Right lung (tissue), 5 donors: Measurements from ENCODE around the gene PHACTR1. TPM values are rescaled to one million over a fixed set of nuclear protein-coding genes. Genes with fewer than 3 reads are reported as not detected.
A peak's percentile ranks its signal among the peaks of the same experiment; 100 is the strongest.
"Not testable (repeated sequence)": the region's sequence is repeated elsewhere in the genome, so short reads cannot be mapped to it uniquely, and the experiment has no call there.

Experiments used
- DNase-seq, 2 donors: peaks; one replicate each; pipeline ENCODE4 v3.0.0-alpha.2; 2013
- polyA plus RNA-seq, 5 donors: library from polyadenylated mRNA; unstranded; fragments of 120-200 nt; gene quantifications; one replicate each; pipeline versions ENCODE4 v1.2.1 to v1.2.3, GENCODE V29; 2013; ENCODE audit warnings: inconsistent platforms in 1 of 5, low replicate concordance in 1 of 5; ENCODE audit not compliant: insufficient read length in 5 of 5, insufficient read depth in 1 of 5

The PHACTR1 gene
- polyA plus RNA-seq, 5 donors: 11.1 to 16.5 (median 14.5) TPM

DNA sequence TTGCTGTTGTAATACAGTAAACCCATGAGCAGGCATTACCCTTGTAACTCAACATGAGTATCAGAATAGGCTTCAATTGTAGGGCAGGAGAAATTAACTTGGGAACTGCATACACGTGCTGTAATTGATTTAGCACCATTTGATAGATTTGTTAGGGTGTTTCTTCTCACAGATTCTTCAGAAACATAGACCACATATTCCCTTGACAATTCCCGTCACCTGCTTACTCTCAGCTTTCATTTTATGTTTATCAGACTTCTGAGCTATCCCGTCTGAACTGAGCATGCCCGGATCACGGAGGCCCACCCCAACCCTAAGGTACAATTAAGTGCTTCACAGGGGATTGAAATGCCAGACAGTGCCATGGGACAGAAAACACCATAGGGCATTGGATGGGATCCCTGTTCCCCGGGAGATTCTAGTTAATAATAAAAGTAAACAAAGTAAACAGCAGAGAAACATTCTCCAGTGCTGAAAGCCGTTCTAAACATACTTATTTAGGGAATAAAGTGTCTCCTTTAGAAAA is 179.7 kb downstream of the PHACTR1 start:
- no peak for DNase-seq

DNA sequence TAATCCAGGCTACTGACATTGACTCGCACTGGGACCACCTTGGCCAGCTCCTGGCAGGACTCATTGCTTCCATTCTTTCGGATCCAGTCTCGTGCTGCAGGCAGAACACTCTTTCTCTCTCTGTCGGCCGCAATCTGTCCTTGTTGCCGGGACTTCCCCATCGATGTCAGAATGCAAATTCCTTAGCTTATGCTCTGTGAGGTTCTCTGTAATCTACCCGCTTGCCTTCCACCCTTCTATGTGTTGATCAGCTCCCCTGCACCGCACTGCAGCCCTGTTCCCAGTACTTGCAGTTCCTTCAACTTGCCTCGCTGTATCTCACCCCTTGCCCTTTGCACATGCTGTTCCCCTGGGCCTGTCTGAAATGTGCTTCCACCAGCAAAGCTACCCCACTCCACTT is 182.0 kb downstream of the PHACTR1 start:
- DNase-seq: no peak

DNA sequence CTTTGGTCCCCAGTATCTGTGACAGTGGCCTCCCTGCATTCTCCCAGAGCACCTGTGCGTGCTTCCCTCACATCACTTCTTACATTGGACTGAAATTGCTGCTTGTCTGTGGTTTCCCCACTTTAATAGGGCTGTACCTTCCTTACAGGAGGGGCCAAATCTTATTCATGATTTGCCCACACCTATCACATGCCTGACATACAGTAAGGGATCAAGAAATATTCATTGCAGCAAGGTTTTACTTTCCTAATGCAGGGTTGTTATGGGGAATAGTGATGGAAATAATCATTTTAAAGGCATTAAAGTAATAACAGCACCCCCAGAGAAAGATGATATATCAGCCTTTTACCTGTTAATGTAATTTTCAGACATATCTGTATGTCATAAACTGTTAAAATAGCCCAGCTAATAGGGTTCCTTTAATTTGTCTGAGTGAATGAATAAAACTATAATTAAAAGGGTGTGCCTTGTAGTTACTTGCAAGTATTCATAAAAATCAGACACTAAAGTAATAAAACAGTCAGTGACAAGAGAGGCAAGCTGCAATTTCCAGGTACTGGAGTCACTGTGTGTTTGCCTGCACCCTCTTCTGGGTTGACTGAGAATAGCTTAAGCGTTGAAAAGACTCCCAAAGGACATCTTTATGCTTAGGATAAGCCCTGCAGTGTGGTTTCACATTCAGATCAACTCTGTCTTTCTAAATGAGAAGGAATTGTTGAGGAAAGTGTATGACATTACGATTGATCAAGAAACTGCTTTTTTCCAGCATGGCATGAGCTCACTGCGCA is 182.7 kb downstream of the PHACTR1 start:
- no peak for DNase-seq

DNA sequence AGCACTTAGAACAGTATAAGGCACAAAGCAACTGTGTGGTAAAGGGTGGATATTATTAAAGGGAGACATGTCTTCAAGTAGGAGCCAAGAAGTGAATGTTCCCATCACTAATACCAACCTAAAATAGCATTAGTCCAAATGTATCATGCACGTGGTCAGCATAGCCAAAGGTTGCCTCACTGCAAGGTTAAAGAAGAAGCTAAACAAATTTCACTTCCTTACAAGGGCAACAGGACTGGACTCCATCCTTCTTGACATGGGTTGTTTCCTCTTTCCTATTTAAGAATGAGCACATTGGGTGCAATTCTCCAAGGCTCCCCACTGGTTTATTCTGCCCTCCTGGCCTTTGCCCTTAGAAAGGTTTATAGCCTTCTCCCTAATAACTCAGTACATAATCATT is 186.7 kb downstream of the PHACTR1 start:
- DNase-seq: no peak

DNA sequence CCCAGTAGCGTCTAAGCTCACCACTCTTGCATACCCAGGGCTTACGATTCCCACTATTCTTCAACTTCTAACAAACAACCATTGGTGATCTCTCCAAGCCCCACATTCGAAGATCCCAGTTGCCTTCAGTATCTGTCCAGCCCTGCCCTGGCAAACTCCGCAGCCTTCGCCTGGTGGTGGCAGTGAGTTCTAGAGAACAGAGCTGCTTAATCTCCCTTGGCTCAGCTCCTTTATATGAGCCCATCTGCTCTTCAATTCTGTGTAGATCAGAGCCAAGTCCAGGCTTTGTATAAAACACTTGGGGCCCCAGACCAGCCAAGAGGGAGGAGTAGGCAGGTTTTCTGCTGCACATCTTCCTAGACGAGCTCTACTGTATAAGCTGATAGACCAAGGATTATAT is 193.3 kb downstream of the PHACTR1 start:
- no peak for DNase-seq

DNA sequence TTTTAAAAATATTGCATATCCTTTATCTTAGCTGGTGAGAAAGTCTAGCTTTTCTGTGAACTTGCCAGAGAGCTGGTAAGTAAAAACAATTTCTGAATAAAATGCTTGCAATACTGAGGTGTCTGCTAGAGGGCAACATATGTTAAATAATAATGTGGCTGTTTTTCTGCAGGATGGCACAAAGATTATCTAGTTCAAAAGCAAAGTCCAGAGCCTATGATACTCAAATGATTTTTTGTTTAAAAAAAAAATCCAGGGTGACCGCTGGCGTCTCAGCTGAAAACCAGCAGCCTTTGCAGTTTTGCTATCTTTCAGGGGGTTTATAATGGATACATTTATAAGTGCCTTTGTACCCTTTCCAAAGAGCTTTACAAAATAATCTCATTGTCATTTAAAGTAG is 194.9 kb downstream of the PHACTR1 start:
- DNase-seq: peak; percentile 13 to 40

DNA sequence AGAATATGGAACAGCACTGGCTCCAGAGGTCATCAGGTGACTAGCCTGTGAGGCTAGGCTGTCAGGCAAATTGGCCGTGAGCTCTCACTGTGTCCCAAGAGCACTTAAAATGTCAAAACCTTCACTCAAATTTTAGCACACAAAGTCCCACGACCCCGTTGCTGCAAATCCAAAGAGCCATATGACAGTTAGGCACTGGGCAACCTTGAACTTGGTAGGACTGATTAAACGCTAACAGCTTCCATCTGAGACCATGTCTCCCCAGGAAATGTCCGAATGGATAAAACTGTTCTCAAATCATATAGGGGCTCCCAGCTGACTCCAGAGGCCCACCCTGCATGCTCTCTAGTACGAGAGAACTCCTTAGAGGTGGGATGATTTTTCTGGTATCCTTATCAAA is 196.6 kb downstream of the PHACTR1 start:
- no peak for DNase-seq

DNA sequence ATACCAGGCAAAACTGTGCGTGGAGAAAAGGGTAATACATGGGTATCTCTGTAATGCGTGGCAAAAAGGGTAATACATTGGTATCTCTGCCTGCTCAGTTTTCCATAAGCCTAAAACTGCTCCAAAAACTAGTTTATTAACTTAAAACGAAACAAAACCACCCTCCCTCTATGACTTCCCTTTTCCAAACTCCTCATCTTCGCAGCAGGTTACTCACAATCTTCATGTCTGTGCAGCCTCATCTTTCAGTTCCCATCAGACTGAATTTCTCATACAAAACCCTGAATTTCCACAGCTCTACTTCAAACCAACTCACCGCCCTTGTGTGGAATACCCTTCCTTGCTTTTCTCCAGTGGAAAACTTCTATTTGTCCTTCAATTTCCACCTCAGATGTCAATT is 199.4 kb downstream of the PHACTR1 start:
- no peak for DNase-seq

DNA sequence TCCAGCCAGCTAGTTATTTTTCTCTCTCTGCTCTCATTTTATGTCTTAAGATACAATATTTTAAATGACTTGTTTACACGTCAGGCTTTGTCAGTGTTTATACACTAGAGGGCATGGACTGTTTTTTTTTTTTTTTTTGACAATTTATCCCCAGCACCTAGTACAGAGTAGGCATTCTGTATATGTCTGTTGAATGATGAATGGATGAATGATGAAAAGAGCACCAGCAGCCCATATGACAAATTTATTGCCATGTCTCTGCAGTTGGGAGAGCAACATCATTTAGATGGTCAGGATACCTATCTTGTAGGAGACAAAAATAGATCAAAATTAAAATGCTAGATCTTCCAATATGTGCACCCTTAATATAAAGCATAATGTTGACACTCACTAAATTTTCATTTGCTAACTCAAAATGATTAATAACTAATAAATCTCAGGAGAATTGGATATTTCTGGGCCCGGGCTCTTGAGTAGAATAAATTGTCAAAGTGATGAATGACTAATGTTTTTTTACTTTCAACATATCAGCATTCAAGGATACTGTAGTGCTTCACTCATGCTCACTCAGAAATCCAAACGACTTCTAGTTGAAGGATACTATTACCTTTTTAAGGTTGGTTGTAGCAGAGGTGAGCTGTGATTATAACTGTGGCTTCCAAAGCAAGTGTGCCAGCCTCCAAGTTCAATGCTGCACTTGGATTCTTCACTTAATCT is 200.0 kb downstream of the PHACTR1 start:
- DNase-seq: no peak

DNA sequence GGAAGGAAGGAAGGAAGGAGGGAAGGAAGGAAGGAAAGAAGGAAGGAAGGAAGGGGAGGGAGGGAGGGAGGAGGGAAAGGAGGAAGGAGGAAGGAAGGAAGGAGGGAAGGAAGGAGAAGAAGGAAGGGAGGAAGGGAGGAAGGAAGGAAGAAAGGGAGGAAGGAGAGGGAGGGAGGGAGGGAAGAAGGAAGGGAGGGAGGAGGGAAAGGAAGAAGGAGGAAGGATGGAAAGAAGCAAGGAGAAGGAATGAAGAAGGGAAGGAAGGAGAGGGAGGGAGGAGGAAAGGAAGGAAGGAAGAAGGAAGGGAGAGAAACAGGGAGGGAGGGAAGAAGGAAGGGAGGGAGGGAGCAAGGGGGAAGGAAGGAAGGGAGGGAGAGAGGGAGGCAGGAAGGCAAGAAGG is 204.9 kb downstream of the PHACTR1 start:
- no peak for DNase-seq

DNA sequence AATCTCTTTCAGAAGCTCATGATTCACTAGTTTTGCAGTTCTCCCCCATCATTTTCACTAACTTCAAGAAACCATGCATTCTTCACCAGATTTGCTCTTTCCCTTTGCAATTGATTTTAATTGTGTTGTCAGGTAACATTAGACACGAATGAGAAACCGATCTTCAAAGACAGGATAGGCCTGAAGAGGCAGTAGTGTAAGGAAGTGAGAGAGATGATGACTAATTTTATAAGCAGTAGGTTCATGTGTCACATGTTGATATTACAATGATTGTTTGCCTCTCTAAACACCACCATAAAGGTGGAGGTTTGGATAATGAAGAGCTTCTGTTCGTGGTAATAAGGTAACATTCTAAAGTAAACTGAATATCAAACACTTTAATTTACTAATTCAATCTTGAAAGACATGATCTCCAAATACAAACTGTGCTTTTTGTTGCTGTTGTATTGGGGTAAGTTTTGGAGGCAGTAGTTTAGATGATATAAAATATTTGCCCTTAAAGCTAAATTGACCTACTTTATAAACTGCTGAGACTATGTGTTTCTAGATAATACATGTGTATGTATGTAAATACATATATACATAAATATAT is 207.2 kb downstream of the PHACTR1 start:
- DNase-seq: no peak

DNA sequence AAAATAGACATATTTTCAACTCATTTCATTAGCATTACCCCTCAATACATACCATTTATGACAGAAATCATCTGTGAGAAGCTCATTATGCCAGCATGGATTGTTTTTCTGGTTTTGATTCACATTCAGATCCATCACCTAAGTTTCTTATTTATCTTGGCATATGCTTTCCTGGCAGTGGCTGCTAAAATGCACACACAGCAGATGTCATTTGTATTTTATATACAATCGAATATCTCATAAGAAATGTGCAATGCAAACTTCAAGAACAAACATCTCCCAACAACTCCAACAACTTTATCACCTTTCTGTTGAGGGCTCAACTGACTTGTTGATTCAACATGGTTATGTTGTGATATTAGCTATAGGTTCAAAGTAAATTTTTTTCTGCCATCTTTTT is 208.3 kb downstream of the PHACTR1 start:
- no peak for DNase-seq

DNA sequence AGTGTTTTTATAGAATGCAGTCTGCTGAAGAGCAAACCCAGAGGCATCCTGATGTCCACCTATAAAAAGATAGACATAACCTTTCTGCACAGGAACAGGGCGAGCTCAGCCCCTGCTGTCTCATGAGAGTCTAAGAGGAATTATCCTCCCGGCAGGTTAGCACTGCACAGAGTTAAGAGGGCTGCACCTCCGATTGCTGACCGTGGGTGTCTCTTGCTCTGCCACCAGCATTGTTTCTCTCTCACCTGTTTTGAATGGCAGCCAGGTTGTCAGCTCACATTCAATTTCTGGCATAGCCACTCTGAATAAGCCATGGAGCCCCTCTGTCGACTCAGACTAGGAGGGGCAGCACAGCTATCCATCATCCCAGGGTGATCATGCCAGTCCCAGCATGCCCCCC is 211.2 kb downstream of the PHACTR1 start:
- no peak for DNase-seq

DNA sequence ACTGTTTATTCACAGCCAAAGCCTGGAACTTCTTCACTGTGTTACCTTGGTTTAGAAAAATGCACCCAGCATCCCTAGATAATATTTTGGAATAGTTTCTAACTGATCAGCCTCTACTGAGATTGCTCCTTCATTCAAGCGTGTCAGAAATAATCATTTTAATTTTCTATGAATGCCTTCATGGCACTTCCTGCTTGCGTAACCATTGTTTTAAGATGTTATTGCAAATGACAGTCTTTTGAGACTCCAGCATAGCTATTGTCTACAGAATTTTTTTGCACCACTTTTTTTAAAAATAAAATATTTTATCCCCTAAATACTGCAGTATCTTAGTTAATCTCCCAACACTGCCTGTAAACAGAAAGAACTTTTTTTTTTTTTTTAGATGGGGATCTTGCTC is 213.1 kb downstream of the PHACTR1 start:
- no peak for DNase-seq

DNA sequence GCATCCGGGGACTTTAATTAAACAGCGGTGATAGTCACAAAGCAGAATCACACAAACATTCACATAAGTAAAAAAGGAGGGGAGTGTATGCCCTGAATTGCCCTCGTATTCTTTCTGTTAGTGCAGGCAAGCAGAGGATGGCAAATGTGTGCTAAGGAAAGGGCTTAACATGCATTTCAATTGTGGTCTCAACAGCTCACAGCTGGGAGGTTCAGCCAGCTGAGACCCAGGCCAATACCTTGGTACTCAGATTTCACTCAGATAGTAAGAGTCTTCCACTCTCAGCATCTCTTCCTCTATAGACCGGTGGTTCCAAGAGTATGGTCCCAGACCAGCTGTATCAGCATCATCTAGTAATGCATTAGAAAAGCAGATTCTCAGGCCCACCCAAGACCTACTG is 215.1 kb downstream of the PHACTR1 start:
- no peak for DNase-seq

DNA sequence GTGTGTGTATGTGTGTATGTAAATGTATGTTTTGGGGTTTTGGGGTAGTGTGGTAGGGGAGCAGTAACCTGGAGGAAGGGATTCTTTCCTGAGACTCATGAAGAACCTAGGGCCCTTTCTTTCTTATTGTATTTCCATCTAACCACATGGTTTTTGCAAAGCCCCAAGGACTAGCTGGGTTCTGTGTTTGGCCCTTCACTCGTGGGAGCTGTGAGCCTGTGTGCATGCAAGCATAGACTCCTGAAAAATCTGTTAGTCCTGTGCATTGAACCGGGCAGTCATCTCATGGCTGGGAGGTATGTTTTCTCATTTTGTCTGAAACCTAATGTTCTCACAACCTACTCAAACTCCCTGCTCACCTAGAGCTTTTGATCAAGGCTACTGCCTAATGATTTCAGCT is 219.1 kb downstream of the PHACTR1 start:
- DNase-seq: no peak

DNA sequence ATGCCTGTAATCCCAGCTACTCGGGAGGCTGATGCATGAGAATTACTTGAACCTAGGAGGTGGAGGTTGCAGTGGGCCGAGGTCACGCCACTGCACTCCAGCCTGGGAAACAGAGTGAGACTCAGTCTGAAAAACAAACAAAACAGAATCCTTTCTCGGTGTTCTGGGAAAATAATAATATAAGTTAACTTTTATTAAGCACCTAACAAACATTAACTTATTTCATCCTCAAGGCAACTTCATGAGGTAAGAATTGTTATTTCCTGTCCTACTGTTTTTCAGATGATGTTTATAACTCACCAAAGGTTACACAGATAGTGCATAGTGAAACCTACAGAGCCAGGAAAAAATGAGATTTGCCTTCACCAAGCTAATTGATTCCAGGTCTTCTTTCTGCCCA is 221.4 kb downstream of the PHACTR1 start:
- DNase-seq: no peak

DNA sequence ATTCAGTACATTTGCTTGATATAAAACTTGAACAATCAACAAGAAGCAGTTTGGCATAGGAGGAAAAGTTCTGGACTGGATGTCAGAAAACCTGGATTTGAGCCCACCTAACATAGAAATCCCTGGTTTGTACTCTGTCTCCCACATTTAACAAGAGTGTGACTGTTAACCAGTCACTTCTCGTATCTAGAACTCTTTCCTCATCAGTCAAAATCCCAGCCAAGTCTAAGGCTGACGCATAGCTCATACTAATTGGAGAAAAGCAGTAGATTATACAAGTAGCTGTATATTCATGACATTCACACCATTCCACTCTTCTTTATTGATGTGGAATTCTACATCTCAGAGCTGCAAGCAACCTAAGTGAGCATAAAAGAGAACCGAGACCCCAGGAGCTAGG is 222.7 kb downstream of the PHACTR1 start:
- DNase-seq: no peak

DNA sequence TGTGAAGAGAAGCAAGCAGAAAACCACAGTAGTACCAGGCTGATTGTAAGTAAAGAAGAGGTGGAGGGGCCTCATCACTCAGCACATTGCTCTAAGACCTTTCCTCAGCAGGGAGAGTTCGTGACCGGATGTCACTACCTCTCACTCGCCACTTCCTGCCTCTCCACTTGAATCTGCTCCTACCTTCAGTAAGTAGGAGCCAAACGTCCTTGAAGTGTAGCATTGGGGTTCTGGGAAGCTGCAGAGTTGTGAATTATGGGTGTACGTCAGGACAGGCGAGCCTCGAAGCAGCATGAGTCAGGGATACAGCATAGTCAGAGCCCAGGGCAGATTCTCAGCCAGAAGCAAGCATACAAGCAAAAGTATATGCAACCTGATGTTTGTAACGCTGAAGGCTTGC is 224.9 kb downstream of the PHACTR1 start:
- no peak for DNase-seq

DNA sequence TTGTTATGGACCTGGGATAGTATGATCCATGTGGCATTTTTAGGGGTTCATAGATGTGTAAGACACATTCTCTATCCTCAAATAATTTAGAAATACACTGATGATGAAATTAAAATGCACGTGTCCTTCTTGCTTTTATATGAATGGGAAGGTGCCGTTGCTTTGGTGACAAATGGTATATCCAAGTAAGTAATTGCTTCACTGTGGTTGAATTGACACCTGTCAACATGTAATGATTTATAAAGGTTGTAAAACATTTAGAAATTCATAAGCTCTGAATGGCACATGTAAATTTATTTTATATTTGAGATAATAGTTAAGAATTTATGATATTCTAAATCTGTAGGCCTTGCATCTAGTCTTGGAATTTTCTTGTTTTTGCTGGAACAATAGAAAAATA is 227.0 kb downstream of the PHACTR1 start:
- DNase-seq: no peak

DNA sequence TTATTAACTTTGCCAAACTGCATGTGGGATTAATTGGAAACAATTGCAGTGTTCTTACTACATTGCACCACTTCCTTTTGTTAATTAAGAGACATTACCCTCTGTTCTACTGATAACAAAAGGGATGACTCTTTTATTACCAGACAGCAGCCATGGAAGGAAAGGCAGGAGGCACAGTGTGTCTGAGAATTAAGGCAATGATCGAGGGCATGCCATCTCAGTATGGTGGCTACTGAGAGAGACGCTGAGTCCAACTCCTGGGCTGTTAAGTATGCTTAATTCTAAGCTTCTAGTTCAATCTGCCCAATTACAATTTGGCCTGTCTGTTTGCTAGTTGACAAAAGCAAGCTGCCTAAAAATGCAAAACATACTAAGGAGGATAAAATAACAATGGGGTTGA is 227.4 kb downstream of the PHACTR1 start:
- no peak for DNase-seq

DNA sequence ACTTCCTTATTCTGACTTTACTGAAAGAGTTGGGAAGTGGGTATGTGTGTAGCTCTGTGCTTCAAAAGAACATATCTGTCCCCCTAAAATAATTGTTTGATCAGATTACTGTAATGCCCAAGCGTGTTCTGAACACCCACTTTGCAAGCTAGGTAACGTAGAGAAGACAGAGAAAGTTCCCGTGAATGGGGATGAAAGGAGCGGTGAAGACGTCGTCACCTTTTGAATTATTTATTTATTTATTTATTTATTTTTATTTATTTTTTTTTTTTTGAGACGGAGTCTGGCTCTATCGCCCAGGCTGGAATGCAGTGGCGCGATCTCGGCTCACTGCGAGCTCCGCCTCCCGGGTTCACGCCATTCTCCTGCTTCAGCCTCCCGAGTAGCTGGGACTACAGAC is 228.0 kb downstream of the PHACTR1 start:
- DNase-seq: not testable (repeated sequence)
